GM12878 (cell line): ENCODE data around the gene DNTT. TPM values are rescaled to one million over a fixed set of nuclear protein-coding genes. Genes with fewer than 3 reads are reported as not detected.

Experiments used
- ATAC-seq: fragments of 200-7000 bp; cut with Tn5 transposase; 3 replicates; pipeline ENCODE4 v1.9.1; 2020; ENCODE audit warnings: mild to moderate bottlenecking, moderate library complexity
- BruUV-seq: library from RNA; stranded (reverse); fragments of 400-500 nt; replicated peaks from 2 replicates; lab custom pipeline; 2021; lab: Mats Ljungman, UMichigan
- CTCF ChIA-PET: fragments of 300-600 bp; sonication (Branson Sonifier 250); formaldehyde crosslinking; extraction: SDS; loops from one replicate; lab custom pipeline; 2021; ENCODE audit warnings: inconsistent platforms; lab: Yijun Ruan, JAX
- POLR2A ChIA-PET: fragments of 350-600 bp; formaldehyde crosslinking; extraction: SDS; loops from one replicate; lab custom pipeline; 2021; ENCODE audit warnings: inconsistent platforms; lab: Charles Lee
- RAD21 ChIA-PET: fragments of 300-600 bp; sonication (Branson Sonifier 250); formaldehyde crosslinking; loops from one replicate; lab custom pipeline; 2023; ENCODE audit warnings: antibody characterized with exemption; ENCODE audit not compliant: unreplicated experiment; lab: Charles Lee
- SMC1A ChIA-PET: fragments of 300-600 bp; sonication (Branson Sonifier 250); formaldehyde crosslinking; loops from one replicate; lab custom pipeline; 2023; ENCODE audit not compliant: unreplicated experiment, uncharacterized antibody; lab: Charles Lee
- DNase-seq: peaks from one replicate; pipeline ENCODE4 v3.0.0-alpha.2; 2011; ENCODE audit warnings: low read depth, low spot score
- FAIRE-seq: peaks from 3 replicates; lab custom pipeline; 2011; peaks lifted over from hg19 to GRCh38; lab: Jason Lieb, UNC
- H2AFZ ChIP-seq: 2 replicates; pipeline ENCODE4 v1.6.0; 2011; ENCODE audit warnings: low read depth, low read length, control low read depth; ENCODE audit not compliant: control insufficient read depth
- H3K27ac ChIP-seq: 2 replicates; pipeline ENCODE4 v1.5.1; 2011; ENCODE audit warnings: control low read depth; ENCODE audit not compliant: control insufficient read depth, insufficient read depth
- H3K27me3 ChIP-seq, 2 experiments: replicated peaks in 1 of 2; 2 replicates each; pipeline versions ENCODE4 v1.6.0 to v1.6.1; 2011; ENCODE audit warnings: low read length in 1 of 2; ENCODE audit not compliant: control insufficient read depth in 2 of 2, insufficient read depth in 2 of 2
- H3K36me3 ChIP-seq, 2 experiments: 2 replicates each; pipeline ENCODE4 v1.5.1; 2011; ENCODE audit warnings: low read length in 1 of 2; ENCODE audit not compliant: control insufficient read depth in 2 of 2, insufficient read depth in 2 of 2
- H3K4me1 ChIP-seq: 2 replicates; pipeline ENCODE4 v1.6.1; 2011; ENCODE audit warnings: mild to moderate bottlenecking, low read length, moderate library complexity, mixed read lengths; ENCODE audit not compliant: control insufficient read depth, insufficient read depth
- H3K4me2 ChIP-seq: 2 replicates; pipeline ENCODE4 v1.6.0; 2011; ENCODE audit warnings: control low read depth; ENCODE audit not compliant: control insufficient read depth, insufficient read depth
- H3K4me3 ChIP-seq: fragments of 200-600 bp; sonication (generic); 2 replicates; pipeline ENCODE4 v1.5.1; 2016
- H3K79me2 ChIP-seq: 2 replicates; pipeline ENCODE4 v1.6.0; 2011; ENCODE audit warnings: low read length; ENCODE audit not compliant: control insufficient read depth, insufficient read depth
- H3K9ac ChIP-seq: 2 replicates; pipeline ENCODE4 v1.8.0; 2011; ENCODE audit warnings: low read length, control low read depth, mixed read lengths; ENCODE audit not compliant: control insufficient read depth, insufficient read depth
- H3K9me3 ChIP-seq: replicated peaks from 3 replicates; pipeline ENCODE4 v1.5.1; 2011; ENCODE audit warnings: mild to moderate bottlenecking, low read length; ENCODE audit not compliant: control insufficient read depth, insufficient read depth
- H4K20me1 ChIP-seq: 2 replicates; pipeline ENCODE4 v1.6.0; 2011; ENCODE audit not compliant: control insufficient read depth, insufficient read depth
- ATF3 ChIP-seq: IDR thresholded peaks from 2 replicates; pipeline ENCODE4 v1.6.1; 2011; ENCODE audit warnings: low read depth, mild to moderate bottlenecking, low read length, moderate library complexity, borderline replicate concordance; ENCODE audit errors: extremely low read depth
- CBFB ChIP-seq: IDR thresholded peaks from 2 replicates; pipeline ENCODE4 v1.6.1; 2016; ENCODE audit warnings: antibody characterized with exemption, low read depth
- CUX1 ChIP-seq: IDR thresholded peaks from 2 replicates; pipeline ENCODE4 v1.6.1; 2012; ENCODE audit warnings: improper control_type of control experiment, low read depth, low read length; ENCODE audit not compliant: insufficient replicate concordance
- HDAC2 ChIP-seq: fragments of 200-600 bp; sonication (generic); IDR thresholded peaks from 2 replicates; pipeline ENCODE4 v1.6.1; 2017
- HSF1 ChIP-seq: fragments of 150-350 bp; IDR thresholded peaks from 2 replicates; pipeline ENCODE4 v1.6.1; 2014; ENCODE audit warnings: mild to moderate bottlenecking, low read depth, low read length
- IRF5 ChIP-seq: fragments of 450-650 bp; IDR thresholded peaks from 2 replicates; pipeline ENCODE4 v1.6.1; 2017; ENCODE audit warnings: borderline replicate concordance
- SREBF1 ChIP-seq: IDR thresholded peaks from 2 replicates; pipeline ENCODE4 v1.6.1; 2012; ENCODE audit warnings: mild to moderate bottlenecking, low read length
- USF2 ChIP-seq: IDR thresholded peaks from 2 replicates; pipeline ENCODE4 v1.6.1; 2011; ENCODE audit warnings: low read depth, low read length, improper control_type of control experiment, borderline replicate concordance
- ZBTB40 ChIP-seq: fragments of 450-650 bp; IDR thresholded peaks from 2 replicates; pipeline ENCODE4 v1.6.1; 2016; ENCODE audit warnings: mild to moderate bottlenecking, moderate library complexity, borderline replicate concordance
- ZNF274 ChIP-seq: IDR thresholded peaks from one replicate; pipeline ENCODE4 v1.8.0; 2011; ENCODE audit not compliant: insufficient read length, insufficient read depth
- WGBS: methylation state at CpG from one replicate; pipeline ENCODE4 v1.1.6; 2016; ENCODE audit warnings: low lambda C conversion rate; ENCODE audit not compliant: insufficient replicate concordance, insufficient coverage; ENCODE audit errors: missing lambda C conversion rate; 5-methylcytosine and 5-hydroxymethylcytosine counted together
- in situ Hi-C: fragments of 300-500 bp; cut with MboI; formaldehyde crosslinking; loops from 9 replicates; pipeline ENCODE4 v1.14.3; 2018; ENCODE audit warnings: mixed read lengths
- intact Hi-C: fragments of 100-400 bp; cut with micrococcal nuclease; formaldehyde crosslinking; loops from one replicate; pipeline ENCODE4 v1.14.2; 2022; ENCODE audit not compliant: unreplicated experiment
- polyA plus RNA-seq, 11 experiments: library from polyadenylated mRNA; depleted of rRNA in 4 of 11; unstranded in 6 of 11; stranded (reverse) in 5 of 11; fragments of >200 nt; fragmentation: Nextera tagmentation in 4 of 11; fragmentation: Illumina TruSeq in 1 of 11; extraction: Ambion mirVana in 4 of 11; extraction: Trizol in 1 of 11; gene quantifications; 1 replicate in 1 of 11; 2 replicates in 10 of 11; pipeline versions ENCODE4 v1.2.1 to v1.2.3, GENCODE V29; 2011 to 2016; ENCODE audit warnings: inconsistent platforms in 2 of 11, missing spikeins in 2 of 11, low read depth in 1 of 11
- total RNA-seq, 4 experiments: library from RNA; depleted of rRNA in 3 of 4; stranded (reverse); fragments of >200 nt in 3 of 4; fragmentation: Illumina TruSeq in 1 of 4; extraction: Trizol in 1 of 4; gene quantifications; 2 replicates each; pipeline versions ENCODE4 v1.2.1 to v1.2.3, GENCODE V29; 2013 to 2021

DNTT gene
- total and polyA plus RNA-seq, 10 of the 15 experiments (the other 5 are each of a cell fraction or from before 2014, with no cell fraction given), result 0.06 to 0.13 (median 0.09) TPM; not detected in 5

GRCh38 chr10:96380821-96381220 is 76.6 kb downstream of the DNTT start:
- intact Hi-C loops, result no loop called here
- no peak for ATAC-seq
- no peaks in the 10 kb centered on the region for H3K79me2 ChIP-seq
- no peak for TF ChIP-seq CUX1
- TF ChIP-seq CBFB, result no peak
- no peak for TF ChIP-seq ZNF274
- no peak for TF ChIP-seq ZBTB40
- TF ChIP-seq ATF3, result no peak
- no peak for TF ChIP-seq IRF5
- no peak for TF ChIP-seq SREBF1
- TF ChIP-seq USF2, result no peak
- TF ChIP-seq HDAC2, result no peak
- no peak for TF ChIP-seq HSF1
- TF ChIP-seq, all 136 proteins: peak for 0
- BruUV-seq, result no TSS peak
- Histone ChIP-seq H3K9me3 (no peaks in the 10 kb centered on the region), H3K36me3 (no peaks in the 10 kb centered on the region), H4K20me1 (no peaks in the 10 kb centered on the region), H3K4me1 (no peaks in the 10 kb centered on the region), H3K9ac (no peak overlapping the region), H3K27me3 (no peaks in the 10 kb centered on the region; a peak in 2 of 4 replicates), H3K4me2 (no peak overlapping the region), H3K4me3 (no peak overlapping the region), H3K27ac (no peak overlapping the region), H2AFZ (no peak overlapping the region)
- WGBS, result 63% methylated on average over 1 of the region's 7 CpGs
- in situ Hi-C loops, result no loop called here
- RAD21 ChIA-PET, result no interaction called here
- DNase-seq (no peak), FAIRE-seq (no peak)
- SMC1A ChIA-PET, result no interaction called here
- POLR2A ChIA-PET, result no interaction called here
- CTCF ChIA-PET, result no interaction called here
